ENCODE data around the gene PADI4. TPM values are rescaled to one million over a fixed set of nuclear protein-coding genes. Genes with fewer than 3 reads are reported as not detected.

PADI4 gene
- total RNA-seq, 4 donors from 2014 or later = 0.56 to 16.1 (median 2.2) TPM

DNA sequence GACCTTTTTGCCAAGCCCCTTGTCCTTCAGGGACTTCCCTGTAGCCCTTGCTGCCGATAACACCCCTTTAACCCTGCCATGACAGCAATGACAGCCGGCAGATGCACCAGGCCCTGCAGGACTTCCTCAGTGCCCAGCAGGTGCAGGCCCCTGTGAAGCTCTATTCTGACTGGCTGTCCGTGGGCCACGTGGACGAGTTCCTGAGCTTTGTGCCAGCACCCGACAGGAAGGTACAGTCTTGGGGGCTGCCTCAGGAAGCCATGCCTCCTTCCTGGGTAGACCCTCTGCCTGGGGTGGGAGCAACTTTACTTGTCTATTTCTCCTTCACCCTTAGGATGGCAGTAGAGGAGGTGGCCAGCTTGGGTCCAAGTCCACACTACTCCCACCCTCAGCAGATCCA, 47.9 kb downstream of the PADI4 start:
- TF ChIP-seq, protein P1, sequence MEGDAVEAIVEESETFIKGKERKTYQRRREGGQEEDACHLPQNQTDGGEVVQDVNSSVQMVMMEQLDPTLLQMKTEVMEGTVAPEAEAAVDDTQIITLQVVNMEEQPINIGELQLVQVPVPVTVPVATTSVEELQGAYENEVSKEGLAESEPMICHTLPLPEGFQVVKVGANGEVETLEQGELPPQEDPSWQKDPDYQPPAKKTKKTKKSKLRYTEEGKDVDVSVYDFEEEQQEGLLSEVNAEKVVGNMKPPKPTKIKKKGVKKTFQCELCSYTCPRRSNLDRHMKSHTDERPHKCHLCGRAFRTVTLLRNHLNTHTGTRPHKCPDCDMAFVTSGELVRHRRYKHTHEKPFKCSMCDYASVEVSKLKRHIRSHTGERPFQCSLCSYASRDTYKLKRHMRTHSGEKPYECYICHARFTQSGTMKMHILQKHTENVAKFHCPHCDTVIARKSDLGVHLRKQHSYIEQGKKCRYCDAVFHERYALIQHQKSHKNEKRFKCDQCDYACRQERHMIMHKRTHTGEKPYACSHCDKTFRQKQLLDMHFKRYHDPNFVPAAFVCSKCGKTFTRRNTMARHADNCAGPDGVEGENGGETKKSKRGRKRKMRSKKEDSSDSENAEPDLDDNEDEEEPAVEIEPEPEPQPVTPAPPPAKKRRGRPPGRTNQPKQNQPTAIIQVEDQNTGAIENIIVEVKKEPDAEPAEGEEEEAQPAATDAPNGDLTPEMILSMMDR (IDR thresholded peaks at IDR 0.05) = no peak
- DNase-seq (ENCODE audit: low spot score) = no peak
- no peak for ATAC-seq (ENCODE audit: low FRiP score)

DNA sequence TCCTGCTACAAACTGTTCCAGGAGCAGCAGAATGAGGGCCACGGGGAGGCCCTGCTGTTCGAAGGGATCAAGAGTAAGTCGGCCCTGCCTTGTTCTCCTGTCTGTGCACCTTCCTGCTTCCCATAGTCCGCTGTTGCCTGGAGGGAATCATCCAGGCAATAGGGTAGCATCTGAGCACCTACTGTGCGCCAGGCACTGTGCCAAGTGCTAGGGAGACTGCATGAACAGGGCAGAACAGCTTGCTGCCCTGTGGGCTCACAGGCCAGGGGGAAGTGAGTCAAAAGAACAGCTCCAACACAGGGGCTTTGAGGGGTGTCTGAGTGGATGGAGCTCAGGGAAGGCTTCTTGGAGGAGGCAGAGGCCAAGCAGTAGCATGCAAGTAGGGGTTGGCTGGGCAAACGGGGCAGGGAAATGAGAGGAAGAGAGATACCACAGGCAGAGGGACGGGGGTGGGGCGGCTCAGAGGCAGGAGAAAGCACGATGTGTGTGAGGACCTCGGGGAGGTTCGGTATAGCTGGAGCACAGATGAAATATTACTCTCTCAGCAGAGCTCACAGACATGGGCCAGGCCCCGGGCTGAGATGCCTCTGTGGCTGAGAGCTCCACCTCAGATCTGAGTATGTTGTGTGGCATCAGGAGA, 48.5 kb downstream of the PADI4 start:
- TF ChIP-seq, protein P1 (IDR thresholded peaks at IDR 0.05) = no peak
- DNase-seq (ENCODE audit: low spot score) = no peak
- ATAC-seq (ENCODE audit: low FRiP score) = no peak

DNA sequence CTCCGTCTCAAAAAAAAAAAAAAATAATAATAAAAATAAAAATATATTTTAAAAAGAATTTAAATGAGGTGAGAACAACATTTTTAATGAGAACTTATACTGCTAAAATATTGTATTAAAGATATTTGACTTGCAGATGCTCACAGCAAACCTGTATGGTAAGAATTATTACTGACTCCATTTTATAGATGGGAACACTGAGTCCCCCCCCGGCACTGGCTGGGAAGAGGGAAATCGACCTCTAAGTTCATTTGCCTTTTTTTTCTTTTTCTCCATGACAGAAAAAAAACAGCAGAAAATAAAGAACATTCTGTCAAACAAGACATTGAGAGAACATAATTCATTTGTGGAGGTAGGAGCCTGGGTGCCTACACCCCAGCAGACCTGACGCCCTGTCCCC, 50.6 kb downstream of the PADI4 start:
- DNase-seq (ENCODE audit: low spot score) (no peak), ATAC-seq (ENCODE audit: low FRiP score) (no peak)
- TF ChIP-seq, protein P1 (IDR thresholded peaks at IDR 0.05) = no peak

DNA sequence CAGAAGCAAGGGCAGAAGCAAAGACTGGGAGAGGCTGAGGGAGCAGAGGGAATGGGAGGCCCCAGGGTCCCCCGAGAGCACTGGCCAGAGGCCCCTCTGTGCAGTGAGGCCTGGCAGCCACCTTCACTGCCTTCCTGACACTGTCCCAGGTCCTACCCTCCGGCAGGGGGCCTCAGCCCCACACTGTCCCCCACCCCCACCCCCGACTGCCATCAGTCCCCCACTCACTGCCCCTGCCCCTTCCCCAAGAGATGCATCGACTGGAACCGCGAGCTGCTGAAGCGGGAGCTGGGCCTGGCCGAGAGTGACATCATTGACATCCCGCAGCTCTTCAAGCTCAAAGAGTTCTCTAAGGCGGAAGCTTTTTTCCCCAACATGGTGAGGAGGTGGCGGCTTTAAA, 51.0 kb downstream of the PADI4 start:
- no peak for DNase-seq (ENCODE audit: low spot score)
- TF ChIP-seq, protein P1 (IDR thresholded peaks at IDR 0.05) = no peak
- no peak for ATAC-seq (ENCODE audit: low FRiP score)

DNA sequence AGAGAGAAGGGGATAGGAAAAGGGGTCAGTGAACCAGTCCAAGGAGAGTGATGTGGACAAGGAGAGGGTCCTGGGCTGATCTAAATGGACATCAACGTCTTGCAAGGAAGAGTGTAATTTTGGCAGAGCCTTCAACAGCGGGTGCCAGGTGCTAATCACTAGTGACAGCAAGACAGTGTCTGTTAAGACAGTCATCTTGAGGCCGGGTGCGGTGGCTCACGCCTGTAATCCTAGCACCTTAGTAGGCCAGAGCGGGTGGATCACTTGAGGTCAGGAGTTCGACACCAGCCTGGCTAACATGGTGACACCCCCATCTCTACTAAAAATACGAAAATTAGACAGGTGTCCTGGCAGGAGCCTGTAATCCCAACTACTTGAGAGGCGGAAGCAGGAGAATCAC, 51.8 kb downstream of the PADI4 start:
- TF ChIP-seq, protein P1 (IDR thresholded peaks at IDR 0.05) = no peak
- DNase-seq (ENCODE audit: low spot score) (no peak), ATAC-seq (ENCODE audit: low FRiP score) (no peak)

DNA sequence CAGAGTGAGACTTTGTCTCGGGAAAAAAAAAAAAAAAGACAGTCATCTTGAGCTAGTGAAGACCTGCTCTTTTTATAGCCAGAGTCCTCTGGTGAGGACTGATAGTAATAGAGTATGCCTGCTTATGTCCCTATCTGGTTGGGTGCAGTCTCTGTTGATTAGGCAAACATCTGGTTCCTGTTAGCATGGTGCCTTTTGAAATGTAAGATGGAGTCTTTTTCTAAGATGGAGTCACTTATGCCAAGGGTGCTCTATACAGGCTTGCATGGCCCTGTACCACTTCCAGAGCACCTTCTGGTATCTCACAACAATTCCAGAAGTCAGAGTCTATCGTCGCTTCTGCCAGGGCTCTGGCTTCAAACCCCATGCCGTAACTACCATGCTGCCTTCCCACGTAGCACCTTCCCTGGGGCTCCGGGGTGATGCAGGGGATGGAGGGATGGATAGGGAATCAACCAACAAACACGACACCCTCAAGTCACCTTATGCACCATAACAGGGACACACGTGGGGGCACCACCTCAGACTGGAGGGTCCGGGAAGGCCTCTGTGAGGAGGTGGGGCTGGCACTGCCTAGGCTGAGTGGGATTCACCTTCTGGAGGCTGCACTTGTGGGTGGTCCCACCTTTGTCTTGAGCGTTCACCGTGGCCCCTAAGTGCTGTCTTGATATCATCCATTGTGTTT, 52.4 kb downstream of the PADI4 start:
- TF ChIP-seq, protein P1 (IDR thresholded peaks at IDR 0.05) = no peak
- DNase-seq (ENCODE audit: low spot score) = no peak
- ATAC-seq (ENCODE audit: low FRiP score) = no peak

DNA sequence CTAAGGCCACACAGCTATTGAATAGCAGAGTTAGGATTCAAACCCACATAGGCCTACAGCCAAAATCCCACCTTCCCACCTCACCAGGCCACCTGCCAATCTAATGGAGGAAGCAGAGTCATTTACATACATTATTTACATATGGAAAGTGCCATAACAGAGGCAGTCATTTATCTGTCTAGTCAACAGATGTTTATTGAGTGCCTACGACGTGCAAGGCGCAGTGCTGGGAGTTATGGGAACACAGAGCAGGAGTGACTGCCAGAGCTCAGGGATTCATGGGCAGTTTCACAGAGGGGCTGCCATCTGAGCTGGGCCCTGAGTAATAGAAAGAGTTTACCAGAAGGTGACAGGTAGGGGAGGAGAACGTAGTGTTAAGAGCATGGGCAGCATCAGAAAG, 53.7 kb downstream of the PADI4 start:
- ATAC-seq (ENCODE audit: low FRiP score) (no peak), DNase-seq (ENCODE audit: low spot score) (no peak)
- TF ChIP-seq, protein P1 (IDR thresholded peaks at IDR 0.05) = no peak
